BJ (cell line): ENCODE measurements around the gene UGT1A6. TPM values are rescaled to one million over a fixed set of nuclear protein-coding genes. Genes with fewer than 3 reads are reported as not detected.

Source experiments
- CTCF ChIA-PET: fragments of 350-600 bp; formaldehyde crosslinking; extraction: SDS; loops from one replicate; lab custom pipeline; 2021; ENCODE audit warnings: antibody characterized with exemption, inconsistent platforms; lab: Yijun Ruan, JAX
- POLR2A ChIA-PET: fragments of 300-600 bp; sonication (Branson Sonifier 250); formaldehyde crosslinking; extraction: SDS; loops from one replicate; lab custom pipeline; 2021; ENCODE audit warnings: antibody characterized with exemption; lab: Charles Lee
- DNase-seq: peaks from one replicate; pipeline ENCODE4 v3.0.0-alpha.2; 2011; ENCODE audit warnings: low read depth
- H3K27me3 ChIP-seq: 2 replicates; pipeline ENCODE4 v1.6.0; 2011; ENCODE audit warnings: low read length; ENCODE audit not compliant: control insufficient read depth, insufficient read depth
- H3K36me3 ChIP-seq: 2 replicates; pipeline ENCODE4 v1.5.1; 2011; ENCODE audit warnings: low read length; ENCODE audit not compliant: control insufficient read depth, insufficient read depth
- H3K4me3 ChIP-seq: 2 replicates; pipeline ENCODE4 v1.5.1; 2011; ENCODE audit warnings: low read depth, mild to moderate bottlenecking, control low read depth, low read length
- CTCF ChIP-seq: IDR thresholded peaks from 2 replicates; pipeline ENCODE4 v1.5.1; 2011; ENCODE audit warnings: low read depth, mild to moderate bottlenecking, control low read depth, inconsistent platforms, low read length, moderate library complexity; ENCODE audit not compliant: insufficient read depth
- polyA plus RNA-seq: library from polyadenylated mRNA; depleted of rRNA; stranded (reverse); fragments of >200 nt; gene quantifications from 2 replicates; pipeline ENCODE4 v1.2.3, GENCODE V29; 2011

The UGT1A6 gene
- polyA plus RNA-seq, 1 experiment, result not detected

GRCh38 chr2:233772153-233772552 is 79.5 kb downstream of the UGT1A6 start:
- CTCF ChIA-PET, result no interaction called here
- POLR2A ChIA-PET, result no interaction called here
- H3K27me3 ChIP-seq, result no peaks in the 10 kb centered on the region
- DNase-seq, result no peak
- no peak overlapping the region for H3K4me3 ChIP-seq
- H3K36me3 ChIP-seq, result no peaks in the 10 kb centered on the region
- no peak for TF ChIP-seq CTCF

GRCh38 chr2:233772583-233772982 is 79.9 kb downstream of the UGT1A6 start:
- ChIA-PET CTCF (no interaction called here), POLR2A (no interaction called here)
- no peaks in the 10 kb centered on the region for H3K36me3 ChIP-seq
- H3K4me3 ChIP-seq, result no peak overlapping the region
- H3K27me3 ChIP-seq, result no peaks in the 10 kb centered on the region
- no peak for DNase-seq
- TF ChIP-seq CTCF, result no peak

- Histone ChIP-seq H3K4me3 (no peak overlapping the region), H3K36me3 (no peaks in the 10 kb centered on the region), H3K27me3 (no peaks in the 10 kb centered on the region)
- TF ChIP-seq CTCF, result no peak
- no peak for DNase-seq
- POLR2A ChIA-PET, result no interaction called here
- CTCF ChIA-PET, result no interaction called here
Measured at GRCh38 chr2:233773854-233774253, 81.2 kb downstream of the UGT1A6 start.

GRCh38 chr2:233775414-233775813 is 82.7 kb downstream of the UGT1A6 start:
- no peak for DNase-seq
- Histone ChIP-seq H3K4me3 (no peak overlapping the region), H3K36me3 (no peaks in the 10 kb centered on the region), H3K27me3 (no peaks in the 10 kb centered on the region)
- POLR2A ChIA-PET, result no interaction called here
- TF ChIP-seq CTCF, result no peak
- CTCF ChIA-PET, result interaction anchor here (0.6 kb wide), 1 partner anchor 14 kb away, joined by 3 read pairs; no protein-coding TSS in a partner anchor

- Histone ChIP-seq H3K27me3 (no peaks in the 10 kb centered on the region), H3K4me3 (no peak within 1 kb of the TSS), H3K36me3 (no peaks in the 10 kb centered on the region)
- no peak for DNase-seq
- CTCF ChIA-PET, result no interaction called here
- POLR2A ChIA-PET, result no interaction called here
- no peak for TF ChIP-seq CTCF
Measured at GRCh38 chr2:233778030-233778429, 85.3 kb downstream of the UGT1A6 start, which contains the start of gene MROH2A. MROH2A (plus strand) TSS chr2:233778330; CDS start chr2:233779359, 1,029 bp downstream.
